ENCODE measurements around the gene BCL11A.

BCL11A gene

DNA sequence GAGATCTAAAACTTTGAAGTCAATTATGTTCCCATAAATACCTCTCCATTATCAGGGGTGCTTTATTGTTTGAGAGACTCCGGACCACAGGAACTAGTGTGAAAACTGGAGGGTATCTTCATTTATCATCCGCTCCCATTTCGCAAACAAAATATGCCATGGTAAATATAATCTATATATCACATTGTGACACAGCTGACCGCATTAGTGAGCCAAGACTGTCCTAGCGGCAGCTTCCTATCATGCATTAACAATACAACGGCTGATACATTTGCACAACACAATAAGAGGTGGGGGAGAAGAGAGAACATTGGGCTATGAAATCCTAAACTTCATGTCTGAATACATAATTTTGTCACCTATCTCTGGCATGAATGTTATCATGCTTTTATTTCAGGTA is 29.5 kb downstream of the BCL11A start:
- DNase-seq: no peak

DNA sequence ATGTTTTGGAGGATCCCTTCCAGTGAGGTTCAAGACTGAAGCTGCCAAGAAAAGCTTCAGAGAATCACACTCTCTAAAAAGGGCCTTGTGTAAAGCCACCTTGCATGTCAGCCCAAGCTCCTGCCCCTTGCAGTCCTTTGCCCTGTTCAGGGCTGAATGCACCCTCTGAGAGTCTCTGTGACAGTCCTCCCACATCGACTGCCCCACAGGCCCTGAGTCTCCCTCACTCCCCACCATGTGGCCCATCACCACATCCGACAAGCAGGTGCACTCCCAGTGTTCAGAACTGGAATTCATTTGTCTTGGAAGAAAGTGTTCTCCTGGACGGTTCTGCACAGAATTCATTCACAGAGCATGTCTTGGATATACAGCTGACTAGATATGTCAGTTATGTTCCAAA is 31.0 kb downstream of the BCL11A start:
- no peak for DNase-seq

DNA sequence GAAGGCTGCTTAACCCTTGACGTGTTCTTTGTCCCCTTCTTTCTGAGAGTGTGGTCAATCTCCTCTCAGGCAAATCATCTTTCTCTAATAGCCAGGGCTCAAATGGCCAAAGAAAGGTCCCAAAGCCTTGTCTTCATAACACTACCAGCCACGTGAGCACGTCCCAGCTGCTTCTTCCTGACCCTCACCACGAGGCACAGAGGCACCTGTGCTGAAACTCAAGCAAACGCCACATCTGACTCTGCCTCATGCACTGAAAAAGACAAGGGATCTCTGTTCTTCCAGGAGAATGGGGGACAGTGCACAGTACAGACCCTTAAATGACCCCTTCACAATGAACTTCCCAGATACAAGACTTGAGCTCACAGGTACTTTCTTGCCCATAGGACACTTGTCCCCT is 31.8 kb downstream of the BCL11A start:
- no peak for DNase-seq

DNA sequence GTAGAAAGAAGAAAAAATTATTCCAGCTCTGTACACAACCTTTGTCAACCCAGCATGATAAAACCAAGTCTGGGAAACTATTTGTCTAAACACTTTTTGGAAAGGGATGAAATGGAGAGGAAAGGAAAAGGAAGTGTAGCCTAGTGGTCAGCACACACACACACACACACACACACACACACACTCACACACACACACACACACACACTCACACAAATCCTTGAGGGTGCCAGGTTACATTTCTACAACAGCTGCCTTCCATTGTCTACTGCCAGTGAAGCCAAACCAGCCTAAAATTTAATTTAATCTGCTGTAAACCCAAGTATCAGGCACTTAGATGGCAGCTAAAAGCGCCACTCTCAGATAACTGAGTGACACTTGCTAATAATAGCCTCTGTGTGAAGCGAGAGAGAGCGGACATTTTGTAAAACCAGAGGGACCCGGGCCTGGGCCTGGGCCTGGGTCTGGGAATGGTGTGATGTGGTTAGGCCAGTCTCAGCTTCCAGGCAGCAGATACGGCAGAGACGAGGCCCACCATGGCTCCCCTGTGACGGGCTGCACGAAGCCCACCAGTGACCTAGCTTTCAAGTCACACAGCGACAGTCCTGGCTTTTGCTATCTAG is 32.4 kb downstream of the BCL11A start:
- no peak for DNase-seq

DNA sequence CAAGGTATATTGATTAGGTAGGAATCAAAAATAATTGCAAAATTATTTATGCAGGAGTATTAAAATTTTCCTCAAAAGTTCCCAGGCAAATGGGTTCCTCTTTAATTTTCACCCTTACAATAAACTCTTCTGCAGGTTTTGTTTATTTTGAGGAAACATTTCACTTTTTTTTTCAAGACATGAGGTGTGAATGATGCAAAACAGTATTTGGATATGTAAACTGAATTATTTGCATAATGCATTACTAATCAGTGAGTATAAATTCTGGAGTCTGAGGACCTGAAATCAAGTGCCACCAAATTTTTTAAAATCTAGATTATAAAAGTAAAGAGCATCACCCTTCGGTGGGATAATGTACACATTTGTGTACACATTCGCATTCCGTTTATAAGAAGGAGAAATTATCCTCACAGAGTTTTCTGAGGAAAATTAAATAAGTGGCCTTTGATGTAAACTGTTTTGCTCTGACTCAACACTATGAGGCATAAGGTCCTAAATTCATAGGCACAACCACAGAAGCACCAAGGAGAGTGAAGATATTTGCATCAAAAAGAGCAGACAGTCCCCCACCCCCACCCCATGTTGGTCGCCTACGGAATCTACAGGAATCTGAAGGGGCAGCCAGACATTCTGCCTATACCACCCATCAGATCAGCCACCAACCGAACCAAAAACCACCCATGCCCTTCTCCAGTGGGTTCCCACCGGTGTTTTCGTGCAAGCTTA is 33.1 kb downstream of the BCL11A start:
- no peak for DNase-seq

DNA sequence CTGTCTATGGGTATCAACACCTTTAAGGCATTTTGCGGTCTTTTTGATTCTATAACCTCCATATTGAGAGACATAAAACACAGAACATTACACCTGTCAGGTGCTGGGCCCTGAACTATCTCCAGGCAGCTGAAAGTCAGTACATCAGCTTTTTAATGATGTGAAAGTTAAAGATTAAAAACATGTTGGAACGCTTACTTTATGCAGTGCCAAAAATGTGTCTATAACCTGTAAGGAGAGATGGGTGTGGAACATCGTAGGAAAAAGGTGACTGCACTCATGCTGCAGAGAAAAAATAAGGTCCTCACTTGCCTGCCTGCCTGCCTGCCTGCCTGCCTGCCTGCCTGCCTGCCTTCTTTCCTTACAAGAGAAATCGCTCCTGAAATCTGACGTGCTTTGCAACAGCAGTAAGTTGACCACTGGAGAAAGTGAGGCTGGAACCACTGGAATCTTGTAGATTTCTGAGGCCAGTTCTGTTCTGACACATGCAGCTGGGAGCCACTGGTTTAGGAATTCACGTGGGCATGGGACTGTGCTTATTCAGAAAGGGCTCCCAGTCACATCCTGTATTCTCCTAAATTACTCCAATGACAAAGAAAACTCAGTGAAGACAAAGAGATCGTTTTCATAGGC is 34.1 kb downstream of the BCL11A start:
- DNase-seq: no peak

DNA sequence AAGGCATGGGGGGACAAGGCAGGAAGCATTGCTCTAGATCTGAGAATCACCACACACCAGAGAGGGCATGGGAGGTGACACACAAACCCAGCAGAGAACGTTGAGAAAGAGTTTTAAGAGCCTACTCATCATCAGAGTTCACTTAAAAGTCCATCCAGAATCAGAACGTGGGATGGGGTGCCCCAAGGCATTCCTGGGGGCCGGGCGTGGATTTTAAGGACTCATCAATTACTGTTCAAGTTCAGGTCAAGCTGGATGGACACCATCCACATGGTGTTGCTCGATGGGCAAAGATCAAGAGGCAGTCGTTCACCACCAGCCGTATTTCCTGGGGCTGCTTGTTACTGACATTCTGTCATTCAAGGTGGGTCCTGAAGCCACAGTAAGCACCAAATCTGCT is 34.9 kb downstream of the BCL11A start:
- no peak for DNase-seq

DNA sequence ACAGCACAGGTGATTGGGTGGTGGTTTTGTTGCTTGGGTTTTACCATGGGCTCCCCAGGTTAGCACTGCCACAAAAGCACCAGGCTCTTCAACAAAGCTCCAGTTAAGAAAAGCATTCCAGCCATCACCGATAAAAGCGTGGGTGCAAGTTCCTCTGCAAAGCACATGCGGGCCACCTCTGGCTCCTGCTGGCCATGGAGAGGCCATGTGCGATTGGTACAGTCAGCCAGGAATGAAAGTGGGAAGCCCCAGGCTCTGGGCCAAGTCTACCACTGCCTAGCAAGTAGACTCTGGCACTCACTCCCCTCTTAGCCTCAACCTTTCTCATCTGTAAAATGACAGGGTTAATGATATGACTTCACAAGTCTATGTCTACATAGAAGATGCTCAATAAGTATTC is 36.0 kb downstream of the BCL11A start:
- DNase-seq: no peak

DNA sequence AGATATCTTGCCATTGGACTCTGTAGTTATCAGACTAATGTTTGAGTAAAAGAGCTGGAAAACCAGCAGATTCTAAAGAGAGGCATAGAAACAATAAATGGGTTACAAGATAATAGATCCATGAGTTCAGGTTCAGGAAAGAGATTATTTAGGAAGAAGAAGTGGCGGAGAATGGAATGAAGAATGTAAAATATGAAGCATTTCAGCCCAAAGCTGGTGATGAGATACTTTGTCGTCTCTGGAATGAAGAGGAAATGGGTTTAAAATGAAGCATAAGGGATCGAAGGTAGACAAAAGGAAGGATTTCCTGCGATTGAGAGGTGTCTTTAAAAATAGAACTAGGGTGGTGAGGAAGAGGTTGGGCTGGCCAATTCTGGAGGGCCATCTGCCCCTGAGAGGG is 36.6 kb downstream of the BCL11A start:
- no peak for DNase-seq

DNA sequence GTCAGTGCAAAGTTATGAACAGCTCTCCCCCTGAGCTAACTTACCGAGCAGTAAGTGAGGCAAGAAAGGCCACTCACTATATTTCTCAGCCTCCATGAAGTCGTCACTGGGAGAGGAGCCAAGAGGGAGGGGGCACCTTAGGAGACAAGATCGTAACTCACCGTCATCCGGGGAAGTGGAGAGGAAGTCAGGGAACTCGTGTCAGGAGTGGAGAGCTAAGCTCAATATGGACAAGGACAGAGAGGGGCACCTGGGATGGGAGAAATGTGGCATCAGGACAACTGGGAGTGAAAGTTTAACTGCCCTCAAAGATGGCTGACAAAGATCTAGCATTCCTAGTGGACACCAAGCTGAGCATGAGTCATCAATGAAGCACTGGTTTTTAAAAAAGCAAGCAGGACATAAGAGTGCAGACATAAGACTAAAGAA is 37.1 kb downstream of the BCL11A start:
- DNase-seq: peak; percentile 56

DNA sequence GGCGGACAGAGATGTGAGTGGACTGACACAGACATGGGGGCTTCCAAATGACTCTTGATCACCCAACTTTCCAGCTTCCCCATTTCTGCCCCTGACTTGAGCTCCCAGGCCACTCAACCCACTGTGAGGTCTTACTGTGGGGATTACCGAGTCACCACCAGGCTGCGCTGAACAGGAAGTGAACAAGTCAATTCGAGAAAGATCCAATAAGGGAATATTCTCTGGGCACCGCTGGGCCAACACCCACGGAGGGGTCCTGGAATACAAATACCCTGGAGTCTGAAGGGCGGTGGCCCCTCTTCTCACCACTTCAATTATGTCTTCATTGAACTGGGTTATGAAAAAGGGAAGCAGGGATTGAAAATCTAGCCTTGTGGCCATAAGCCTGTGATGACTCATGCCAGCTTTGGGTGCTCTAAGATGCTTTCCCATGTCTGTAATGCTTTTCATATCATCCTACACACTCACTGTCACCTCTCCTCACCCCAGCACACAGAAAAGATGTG is 37.7 kb downstream of the BCL11A start:
- DNase-seq: no peak

DNA sequence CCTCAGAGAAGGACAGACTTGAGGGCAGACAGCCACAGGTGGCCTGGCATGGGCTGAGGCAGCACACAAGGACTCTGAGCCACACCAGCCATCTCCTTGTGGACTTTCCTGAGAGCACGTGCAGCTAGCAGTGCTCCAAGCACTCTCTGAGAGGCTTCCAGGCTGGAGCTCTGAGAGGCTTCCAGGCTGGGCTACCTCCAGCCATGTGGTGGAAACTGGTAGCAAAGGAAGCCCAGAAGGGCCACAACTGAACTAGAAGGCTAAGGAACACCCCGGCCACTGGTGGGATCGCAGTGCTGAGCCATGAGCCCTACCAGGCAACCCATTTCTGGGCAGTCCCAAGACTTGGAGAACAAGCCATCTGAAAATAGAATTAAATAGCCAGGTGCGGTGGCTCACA is 39.5 kb downstream of the BCL11A start:
- DNase-seq: no peak

DNA sequence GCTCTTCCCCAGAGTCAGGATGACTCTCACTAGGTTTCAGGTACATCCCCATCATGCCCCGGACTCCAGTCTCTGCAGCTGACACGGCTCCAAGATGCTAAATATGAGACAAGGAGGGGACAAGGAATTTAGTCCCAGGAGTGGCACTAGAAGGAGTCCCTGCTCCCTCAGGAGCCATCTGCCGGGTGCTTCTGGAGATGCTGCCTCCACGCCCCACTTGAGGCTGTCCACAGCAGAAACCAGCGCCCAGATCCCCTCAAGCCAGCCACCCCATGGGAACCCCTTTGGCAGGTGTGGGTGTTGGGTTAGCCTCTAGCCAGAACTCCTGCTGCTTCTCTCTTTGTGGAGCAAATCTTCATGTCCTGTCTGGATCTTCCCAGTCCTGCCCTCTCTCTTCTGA is 40.3 kb downstream of the BCL11A start:
- DNase-seq: no peak

DNA sequence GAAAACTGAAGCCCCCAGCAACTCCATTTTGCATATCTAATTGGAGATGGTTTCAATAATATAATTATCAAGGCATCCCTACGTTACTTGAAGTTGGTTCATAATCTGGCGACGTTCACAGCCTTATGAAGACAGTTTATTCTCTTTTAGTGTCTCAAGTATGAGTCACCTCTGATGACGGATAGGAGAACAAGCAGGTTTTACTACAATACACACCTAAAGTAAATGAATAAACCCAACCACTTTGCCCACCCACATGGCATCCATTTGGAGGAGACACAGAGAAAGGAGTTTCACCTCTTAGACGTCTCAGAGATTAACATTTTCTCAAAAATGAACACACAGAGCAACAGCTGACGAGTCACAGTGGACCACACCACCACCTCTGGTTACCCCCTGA is 40.8 kb downstream of the BCL11A start:
- no peak for DNase-seq

DNA sequence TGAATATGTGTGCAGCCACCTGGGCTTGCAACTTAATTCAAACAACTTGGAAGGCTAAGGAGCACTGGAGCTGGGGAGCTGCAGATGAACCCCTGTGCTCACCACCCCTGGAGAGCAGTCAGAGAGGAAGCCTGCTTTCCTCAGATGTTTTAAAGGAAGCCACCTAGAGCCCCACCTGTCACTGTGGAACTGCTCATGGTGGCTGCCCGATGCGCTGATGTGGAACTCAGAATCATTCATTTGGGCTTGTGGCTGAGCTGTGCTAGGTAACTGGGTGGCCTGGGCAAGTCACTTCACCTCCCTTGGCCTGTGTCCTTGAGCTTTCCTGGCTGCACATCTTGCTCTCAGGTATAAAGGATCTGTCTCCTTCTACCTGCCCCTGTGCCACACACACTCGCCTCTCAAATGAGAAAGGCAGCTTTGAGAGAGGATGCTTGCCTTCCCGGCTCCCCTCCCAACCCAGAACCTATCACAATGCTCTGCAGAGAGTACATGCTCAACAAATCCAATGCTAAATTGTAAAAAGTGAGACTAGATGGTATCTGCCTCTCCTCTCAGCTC is 41.3 kb downstream of the BCL11A start:
- no peak for DNase-seq

DNA sequence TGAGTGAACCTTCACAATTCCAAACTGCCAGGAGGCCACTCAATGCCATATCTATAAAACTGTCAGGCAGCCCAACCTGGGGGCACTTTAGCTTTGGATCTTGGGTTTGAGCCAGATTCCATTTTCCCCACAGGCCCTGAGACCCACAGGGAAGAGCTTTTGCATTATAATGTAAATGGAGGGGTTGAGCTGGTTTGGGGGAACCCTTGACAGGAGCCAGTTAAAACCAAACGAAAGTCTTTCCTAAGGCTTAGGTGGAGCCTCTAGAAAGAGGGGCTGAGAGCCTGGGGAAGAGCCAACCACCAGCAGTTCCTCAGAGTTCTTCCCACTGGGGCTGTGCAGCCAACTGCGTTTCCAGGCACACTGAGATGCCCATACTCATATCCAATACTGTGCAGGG is 42.7 kb downstream of the BCL11A start:
- DNase-seq: no peak

DNA sequence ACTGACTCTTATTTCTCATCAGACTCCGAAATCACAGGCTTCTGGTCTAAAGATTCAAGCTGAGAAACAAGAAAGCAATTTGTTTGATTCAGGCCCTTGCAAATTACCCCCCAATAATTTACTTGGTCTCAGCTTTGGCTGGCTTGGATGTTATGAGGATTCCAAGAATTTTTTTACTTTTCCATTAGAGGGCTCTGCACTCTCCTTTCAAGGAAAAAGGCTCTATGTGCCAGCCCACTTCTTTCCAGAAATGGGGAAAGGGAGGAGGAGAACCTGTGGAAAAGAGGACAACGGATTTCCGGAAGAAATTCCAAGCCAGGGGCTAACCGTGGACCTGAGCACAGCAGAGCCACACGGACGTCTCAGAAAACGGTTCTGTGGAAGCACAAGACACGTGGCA is 44.4 kb downstream of the BCL11A start:
- no peak for DNase-seq

DNA sequence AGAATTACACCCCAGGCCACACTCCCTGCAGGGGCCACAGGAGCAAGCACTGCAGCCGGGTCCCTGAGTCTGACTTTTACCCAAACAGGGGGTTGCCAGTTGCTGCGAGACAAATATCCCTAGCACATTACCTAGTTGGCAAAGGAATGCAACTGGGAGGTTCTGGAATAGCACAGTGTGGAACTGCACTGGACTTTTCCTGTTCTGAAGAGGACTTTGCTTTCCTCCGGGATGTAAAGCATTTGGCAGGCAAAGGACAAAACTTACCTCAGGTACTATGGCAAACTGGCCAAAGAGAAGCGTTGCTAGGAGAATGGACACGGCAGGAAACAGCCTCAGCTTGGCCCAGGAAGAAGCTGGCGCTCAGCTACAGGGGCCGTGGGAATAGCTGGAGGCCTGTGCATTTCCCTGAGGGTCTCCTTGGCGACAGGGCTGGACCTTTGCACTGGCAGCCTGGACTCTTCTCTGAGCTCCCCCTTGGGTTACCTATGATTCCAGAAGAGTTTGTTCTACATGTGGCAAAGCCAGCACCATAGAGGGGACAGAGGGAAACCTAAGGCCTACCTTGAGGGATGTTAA is 45.0 kb downstream of the BCL11A start:
- DNase-seq: no peak

DNA sequence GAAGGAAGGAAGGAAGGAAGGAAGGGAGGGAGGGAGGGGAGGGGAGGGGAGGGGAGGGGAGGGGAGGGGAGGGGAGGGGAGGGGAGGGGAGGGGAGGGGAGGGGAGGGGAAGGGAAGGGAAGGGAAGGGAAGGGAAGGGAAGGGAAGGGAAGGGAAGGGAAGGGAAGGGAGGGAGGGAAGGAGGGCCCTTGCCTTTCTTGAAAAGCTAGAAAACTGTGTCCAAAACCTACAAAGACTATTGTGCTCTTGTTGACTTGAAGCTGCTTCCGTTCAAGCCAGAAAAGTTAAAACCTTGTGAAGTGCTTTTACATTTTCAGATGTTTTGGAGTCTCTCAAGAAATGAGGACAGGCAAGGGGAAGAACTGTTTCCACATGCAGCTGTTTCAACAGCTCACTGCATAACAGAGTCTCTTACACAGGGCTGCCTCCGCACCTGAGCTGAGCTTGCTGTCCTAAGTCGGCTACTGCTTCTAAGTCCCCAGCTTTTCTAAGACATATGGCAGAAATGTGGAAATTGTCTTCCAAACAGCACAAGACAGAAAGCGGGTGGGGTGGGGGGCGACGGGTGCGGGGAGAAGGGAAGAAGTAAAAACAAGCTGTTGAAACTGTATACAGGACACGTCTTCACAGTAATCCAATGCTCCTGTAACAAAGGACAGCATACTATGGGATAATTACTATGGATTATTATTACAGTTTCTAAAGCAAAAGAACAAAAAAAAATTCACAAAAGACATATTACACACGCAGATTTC is 46.1 kb downstream of the BCL11A start:
- no peak for DNase-seq

DNA sequence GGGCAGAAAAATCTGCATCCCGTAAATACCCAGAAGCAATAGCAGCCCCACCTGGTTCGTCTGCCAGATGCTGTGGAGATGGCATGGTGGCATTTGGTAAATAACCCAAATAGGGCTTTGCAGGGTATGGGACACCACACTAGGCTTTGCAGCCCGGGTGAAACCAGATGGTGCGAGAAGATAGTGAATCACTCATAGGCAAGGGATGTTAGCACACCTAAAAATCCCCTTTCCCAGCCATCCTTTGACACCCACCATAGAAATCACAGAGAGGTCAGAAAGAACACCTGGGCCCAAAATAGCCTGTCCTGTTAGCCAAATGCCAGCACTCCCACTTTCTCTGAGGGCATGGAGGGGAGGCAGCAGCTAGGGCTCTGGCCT is 47.6 kb downstream of the BCL11A start:
- no peak for DNase-seq

DNA sequence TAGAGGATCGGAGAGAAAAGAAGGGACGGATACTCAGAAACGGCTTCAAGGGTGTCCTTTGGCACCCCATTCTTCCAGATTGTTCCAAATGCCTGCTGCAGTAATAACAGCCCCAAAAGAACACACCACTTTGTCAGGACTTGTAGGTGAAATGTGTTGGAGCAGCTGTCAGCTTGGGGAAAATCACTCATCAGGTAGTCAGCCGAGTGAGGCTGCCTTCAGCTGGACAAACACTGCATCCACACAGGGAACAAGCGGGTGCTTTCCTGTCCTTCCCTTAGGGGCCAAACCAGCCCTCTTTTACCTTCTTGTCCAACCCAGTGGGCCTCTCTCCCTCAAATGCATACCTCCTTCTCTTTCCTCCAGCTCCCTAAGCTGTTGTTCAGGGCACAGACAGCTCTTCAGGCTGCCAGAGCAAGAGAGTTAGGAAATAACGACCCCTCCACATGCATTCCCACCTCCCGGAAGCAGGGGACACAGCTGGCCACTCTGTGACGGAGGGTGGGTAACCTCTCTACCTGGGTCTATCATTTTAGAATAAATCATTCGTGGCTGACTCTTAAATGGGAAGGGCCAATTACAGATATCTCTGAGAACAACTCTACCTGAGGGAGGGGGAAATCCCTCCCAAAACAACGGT is 48.1 kb downstream of the BCL11A start:
- DNase-seq: no peak

DNA sequence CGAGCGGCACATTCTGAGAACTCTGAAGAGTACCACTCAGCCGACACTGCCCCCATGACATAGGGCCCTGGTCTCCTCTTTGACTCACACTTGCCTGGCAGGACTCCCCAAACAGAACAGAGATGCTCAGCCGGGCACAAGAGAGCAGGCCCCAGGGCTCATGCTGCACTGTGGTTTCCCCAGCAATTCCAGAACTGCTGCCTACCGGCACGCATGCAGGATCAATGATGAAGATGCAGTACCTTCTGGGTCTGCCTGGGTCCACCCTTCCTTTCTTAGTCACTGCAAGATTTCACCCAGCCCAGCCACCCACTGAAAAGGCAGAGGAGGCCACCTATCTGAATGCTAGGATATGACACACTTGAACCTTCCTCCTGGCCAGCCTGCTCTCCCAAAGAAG is 49.4 kb downstream of the BCL11A start:
- DNase-seq: no peak
